Measurements from ENCODE around the gene NEB. TPM values are rescaled to one million over a fixed set of nuclear protein-coding genes. Genes with fewer than 3 reads are reported as not detected.
"Not testable (repeated sequence)": the region's sequence is repeated elsewhere in the genome, so short reads cannot be mapped to it uniquely, and the experiment has no call there.

Gene NEB
- total RNA-seq, 1 donor from 2014 or later, result 0.53 TPM

DNA sequence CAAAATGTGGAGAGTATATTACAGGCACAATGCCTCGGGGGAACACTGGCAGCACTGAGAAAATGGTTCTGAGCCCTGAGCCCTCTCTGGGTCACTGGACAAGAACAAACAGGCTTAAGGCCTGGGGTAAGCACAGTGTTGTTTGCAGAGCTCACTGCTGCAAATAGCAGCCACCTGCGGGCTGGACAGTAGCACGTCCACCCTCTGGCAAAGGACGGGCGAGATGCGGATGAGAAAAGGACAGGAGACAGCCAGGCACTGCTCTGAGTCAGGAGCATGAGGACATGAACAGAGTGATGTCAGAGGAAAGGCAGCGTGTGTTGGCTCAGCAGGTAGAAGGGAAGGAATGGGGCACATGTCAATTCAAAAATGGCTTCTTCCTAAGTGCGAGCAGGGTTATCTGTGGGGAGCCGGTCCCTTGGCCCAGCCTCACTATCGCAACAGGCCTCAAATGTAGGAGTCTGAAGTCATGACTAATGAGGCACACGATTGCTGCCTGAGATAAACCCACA lies 25.9 kb upstream of the NEB start:
- Histone ChIP-seq H3K27ac (no peak overlapping the region), H3K4me1 (no peaks in the 10 kb centered on the region), H3K27me3 (no peaks in the 10 kb centered on the region), H3K9me3 (no peaks in the 10 kb centered on the region), H3K36me3 (no peaks in the 10 kb centered on the region), H3K4me3 (no peak overlapping the region)
- TF ChIP-seq, protein P1, sequence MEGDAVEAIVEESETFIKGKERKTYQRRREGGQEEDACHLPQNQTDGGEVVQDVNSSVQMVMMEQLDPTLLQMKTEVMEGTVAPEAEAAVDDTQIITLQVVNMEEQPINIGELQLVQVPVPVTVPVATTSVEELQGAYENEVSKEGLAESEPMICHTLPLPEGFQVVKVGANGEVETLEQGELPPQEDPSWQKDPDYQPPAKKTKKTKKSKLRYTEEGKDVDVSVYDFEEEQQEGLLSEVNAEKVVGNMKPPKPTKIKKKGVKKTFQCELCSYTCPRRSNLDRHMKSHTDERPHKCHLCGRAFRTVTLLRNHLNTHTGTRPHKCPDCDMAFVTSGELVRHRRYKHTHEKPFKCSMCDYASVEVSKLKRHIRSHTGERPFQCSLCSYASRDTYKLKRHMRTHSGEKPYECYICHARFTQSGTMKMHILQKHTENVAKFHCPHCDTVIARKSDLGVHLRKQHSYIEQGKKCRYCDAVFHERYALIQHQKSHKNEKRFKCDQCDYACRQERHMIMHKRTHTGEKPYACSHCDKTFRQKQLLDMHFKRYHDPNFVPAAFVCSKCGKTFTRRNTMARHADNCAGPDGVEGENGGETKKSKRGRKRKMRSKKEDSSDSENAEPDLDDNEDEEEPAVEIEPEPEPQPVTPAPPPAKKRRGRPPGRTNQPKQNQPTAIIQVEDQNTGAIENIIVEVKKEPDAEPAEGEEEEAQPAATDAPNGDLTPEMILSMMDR (IDR thresholded peaks at IDR 0.05), result no peak
- DNase-seq (ENCODE audit: low spot score in 2 of 2), result no peak
- intact Hi-C loops (cut with DNase I), result no loop called here

DNA sequence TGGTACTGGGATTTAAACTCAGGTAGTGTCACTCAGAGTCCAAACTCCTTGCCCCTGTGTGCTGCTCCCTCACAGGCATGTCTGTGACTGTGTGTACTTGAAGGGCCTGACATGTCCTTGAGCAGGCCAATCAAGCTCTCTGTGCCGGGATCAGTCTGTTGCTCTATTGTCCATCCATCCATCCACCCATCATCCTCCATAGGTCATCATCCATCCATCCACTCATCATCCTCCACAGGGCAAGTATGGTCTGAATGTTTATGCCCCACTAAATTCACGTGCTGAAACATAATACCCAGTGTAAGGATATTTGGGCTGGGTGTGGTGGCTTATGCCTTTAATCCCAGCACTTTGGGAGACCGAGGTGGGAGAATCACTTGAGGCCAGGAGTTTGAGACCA lies 24.5 kb upstream of the NEB start:
- no peaks in the 10 kb centered on the region for H3K9me3 ChIP-seq
- DNase-seq (ENCODE audit: low spot score in 2 of 2), result no peak
- no peak overlapping the region for H3K4me3 ChIP-seq
- H3K27ac ChIP-seq, result no peak overlapping the region
- no peaks in the 10 kb centered on the region for H3K36me3 ChIP-seq
- TF ChIP-seq, protein P1 (IDR thresholded peaks at IDR 0.05), result no peak
- no peaks in the 10 kb centered on the region for H3K4me1 ChIP-seq
- no peaks in the 10 kb centered on the region for H3K27me3 ChIP-seq
- intact Hi-C loops (cut with DNase I), result no loop called here

DNA sequence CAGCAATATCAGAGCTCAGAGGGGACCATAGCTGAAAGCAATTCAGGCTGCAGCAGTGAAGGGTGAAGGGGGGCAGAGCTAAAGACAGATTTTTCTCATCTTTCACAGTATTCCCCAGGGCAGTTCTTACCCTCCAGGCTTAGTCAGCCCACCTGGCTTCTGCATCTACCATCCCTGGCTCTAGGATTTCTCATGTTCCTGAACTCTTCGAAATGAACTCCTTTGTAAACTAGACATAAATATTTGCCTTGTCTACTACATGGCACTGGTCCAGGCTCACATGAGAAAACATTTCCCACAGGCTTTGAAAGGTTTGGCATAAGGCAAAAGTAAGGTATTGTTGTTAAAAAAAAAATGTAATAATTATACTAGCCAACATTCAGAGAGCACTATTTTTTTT lies 23.6 kb upstream of the NEB start:
- H3K27me3 ChIP-seq, result no peaks in the 10 kb centered on the region
- DNase-seq (ENCODE audit: low spot score in 2 of 2), result no peak
- no peak overlapping the region for H3K27ac ChIP-seq
- intact Hi-C loops (cut with DNase I), result no loop called here
- no peaks in the 10 kb centered on the region for H3K9me3 ChIP-seq
- TF ChIP-seq, protein P1 (IDR thresholded peaks at IDR 0.05), result no peak
- no peaks in the 10 kb centered on the region for H3K36me3 ChIP-seq
- H3K4me3 ChIP-seq, result no peak overlapping the region
- H3K4me1 ChIP-seq, result no peaks in the 10 kb centered on the region

DNA sequence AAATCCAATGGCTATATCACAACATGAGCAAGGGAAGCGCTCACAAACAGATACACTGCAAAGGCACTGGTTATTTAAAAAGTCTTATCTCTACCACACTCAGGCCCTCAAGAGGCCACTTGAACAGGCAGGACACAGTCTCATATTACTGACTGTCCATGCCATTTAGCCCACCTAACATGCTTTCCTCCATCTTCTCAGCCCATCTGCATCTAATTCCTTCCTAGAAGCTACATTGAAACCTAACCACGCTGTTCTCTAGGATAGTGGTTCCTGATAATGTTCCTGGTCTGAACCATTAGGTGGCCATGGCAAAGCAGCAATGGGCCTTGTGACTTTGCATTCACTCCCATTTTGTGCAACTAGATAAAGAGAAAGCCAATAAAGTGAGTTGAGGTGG lies 22.5 kb upstream of the NEB start:
- intact Hi-C loops (cut with DNase I), result no loop called here
- TF ChIP-seq, protein P1 (IDR thresholded peaks at IDR 0.05), result no peak
- Histone ChIP-seq H3K27me3 (no peaks in the 10 kb centered on the region), H3K9me3 (no peaks in the 10 kb centered on the region), H3K4me3 (no peak overlapping the region), H3K4me1 (no peaks in the 10 kb centered on the region), H3K36me3 (no peaks in the 10 kb centered on the region), H3K27ac (no peak overlapping the region)
- DNase-seq (ENCODE audit: low spot score in 2 of 2), result no peak

DNA sequence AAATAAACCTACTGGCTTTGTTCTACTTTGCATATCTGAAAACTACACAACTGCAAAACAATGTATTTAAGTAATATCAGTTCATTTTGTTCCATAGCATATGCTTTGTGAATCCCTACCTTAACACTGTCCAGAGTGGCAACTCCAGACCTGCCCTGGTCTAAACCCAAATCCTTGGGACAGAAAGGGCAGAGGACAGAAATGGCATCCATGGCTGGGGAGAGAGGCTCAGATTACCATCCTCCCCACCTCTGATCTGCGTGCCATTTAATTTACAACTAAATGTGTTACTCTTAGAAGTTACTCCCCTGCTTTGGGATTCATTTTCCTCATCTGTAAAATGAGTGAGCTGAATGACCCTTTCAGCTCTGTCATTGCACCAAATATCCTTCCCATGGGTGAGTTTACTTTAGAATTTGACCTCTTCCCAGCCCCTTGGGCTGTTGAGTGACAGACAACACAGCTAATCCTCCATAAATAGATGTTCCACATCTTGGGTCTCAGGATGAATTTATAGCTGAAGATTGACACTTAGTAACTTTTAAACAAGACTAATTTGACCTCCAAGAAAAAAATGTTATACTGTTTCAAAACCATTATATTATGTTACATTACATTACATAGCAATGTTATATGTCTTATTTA lies 20.1 kb upstream of the NEB start:
- Histone ChIP-seq H3K36me3 (no peaks in the 10 kb centered on the region), H3K27me3 (no peaks in the 10 kb centered on the region), H3K9me3 (no peaks in the 10 kb centered on the region), H3K27ac (no peak overlapping the region), H3K4me3 (no peak overlapping the region), H3K4me1 (no peaks in the 10 kb centered on the region)
- DNase-seq (ENCODE audit: low spot score in 2 of 2), result no peak
- intact Hi-C loops (cut with DNase I), result no loop called here
- TF ChIP-seq, protein P1 (IDR thresholded peaks at IDR 0.05), result no peak

DNA sequence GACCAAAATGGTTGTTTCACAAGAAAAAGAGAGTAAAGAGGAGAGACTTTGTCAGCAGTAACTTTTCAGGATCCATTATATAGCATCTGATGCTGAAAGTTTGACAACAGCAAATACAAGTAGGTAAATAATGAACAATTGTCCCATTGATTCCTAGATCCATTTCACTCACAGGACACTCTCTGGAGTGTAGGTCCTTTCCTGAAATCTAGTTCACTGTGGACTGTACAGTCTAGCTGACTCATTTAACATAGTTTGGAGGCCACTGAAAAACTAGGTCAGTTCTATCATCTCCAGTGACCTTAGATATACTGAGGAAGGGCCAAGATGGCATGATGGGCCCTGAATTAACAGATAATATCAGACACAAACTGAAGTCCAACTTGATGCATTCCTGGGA lies 19.3 kb upstream of the NEB start:
- Histone ChIP-seq H3K4me1 (no peaks in the 10 kb centered on the region), H3K9me3 (no peaks in the 10 kb centered on the region), H3K27me3 (no peaks in the 10 kb centered on the region), H3K36me3 (no peaks in the 10 kb centered on the region), H3K27ac (no peak overlapping the region), H3K4me3 (no peak overlapping the region)
- no peak for DNase-seq (ENCODE audit: low spot score in 2 of 2)
- TF ChIP-seq, protein P1 (IDR thresholded peaks at IDR 0.05), result no peak
- intact Hi-C loops (cut with DNase I), result no loop called here

DNA sequence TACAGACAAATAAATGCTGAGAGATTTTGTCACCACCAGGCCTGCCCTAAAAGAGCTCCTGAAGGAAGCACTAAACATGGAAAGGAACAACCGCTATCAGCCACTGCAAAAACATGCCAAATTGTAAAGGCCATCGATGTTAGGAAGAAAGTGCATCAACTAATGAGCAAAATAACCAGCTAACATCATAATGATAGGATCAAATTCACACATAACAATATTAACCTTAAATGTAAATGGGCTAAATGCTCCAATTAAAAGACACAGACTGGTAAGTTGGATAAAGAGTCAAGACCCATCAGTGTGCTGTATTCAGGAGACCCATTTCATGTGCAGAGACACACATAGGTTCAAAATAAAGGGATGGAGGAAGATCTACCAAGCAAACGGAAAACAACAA lies 11.0 kb upstream of the NEB start:
- H3K27me3 ChIP-seq; H3K9me3 ChIP-seq; H3K36me3 ChIP-seq; DNase-seq (ENCODE audit: low spot score in 2 of 2); H3K4me1 ChIP-seq; H3K4me3 ChIP-seq; intact Hi-C loops (cut with DNase I); H3K27ac ChIP-seq: not testable (repeated sequence)

Measured in ascending aorta (tissue), 2 donors.